Measurements from ENCODE around the gene VPS13D. TPM values are rescaled to one million over a fixed set of nuclear protein-coding genes. Genes with fewer than 3 reads are reported as not detected.
A peak's percentile ranks its signal among the peaks of the same experiment; 100 is the strongest.

VPS13D gene
- total RNA-seq, 4 donors from 2014 or later: 42.5 to 103 (median 59.8) TPM

GRCh38 chr1:12245733-12246132, 15.9 kb downstream of the VPS13D start:
- TF ChIP-seq POLR2A (IDR thresholded peaks at IDR 0.05): no peak
- TF ChIP-seq CTCF (IDR thresholded peaks at IDR 0.05): no peak
- H3K9me3 ChIP-seq: no peaks in the 10 kb centered on the region
- H3K27me3 ChIP-seq: no peaks in the 10 kb centered on the region
- peaks cover 5 to 100% (median 19%) of the 10 kb centered on the region in 3 donors for H3K36me3 ChIP-seq
- H3K4me3 ChIP-seq: no peak overlapping the region
- H3K27ac ChIP-seq: peak overlapping the region; percentile 28 to 83 (median 72)
- DNase-seq: no peak
- intact Hi-C loops (cut with DNase I): no loop called here
- H3K4me1 ChIP-seq: peaks cover 0 to 34% (median 10%) of the 10 kb centered on the region in 3 donors

GRCh38 chr1:12246584-12246983, 16.8 kb downstream of the VPS13D start:
- intact Hi-C loops (cut with DNase I): no loop called here
- Histone ChIP-seq H3K27ac (peak overlapping the region in 2 of 4 donors; percentile 80 to 83), H3K27me3 (no peaks in the 10 kb centered on the region), H3K36me3 (peaks cover 5 to 100% (median 26%) of the 10 kb centered on the region in 3 donors), H3K4me1 (peaks cover 0 to 34% (median 10%) of the 10 kb centered on the region in 3 donors), H3K4me3 (no peak overlapping the region), H3K9me3 (no peaks in the 10 kb centered on the region)
- 86 to 88% methylated on average over 6 of the region's 6 CpGs for WGBS, 2 donors
- no peak for DNase-seq
- TF ChIP-seq POLR2A (IDR thresholded peaks at IDR 0.05) (no peak), CTCF (IDR thresholded peaks at IDR 0.05) (no peak)

- H3K4me3 ChIP-seq: no peak overlapping the region
- no peak for DNase-seq
- TF ChIP-seq CTCF (IDR thresholded peaks at IDR 0.05) (no peak), POLR2A (IDR thresholded peaks at IDR 0.05) (no peak)
- no peaks in the 10 kb centered on the region for H3K9me3 ChIP-seq
- intact Hi-C loops (cut with DNase I): no loop called here
- H3K4me1 ChIP-seq: peaks cover 0 to 24% (median 7%) of the 10 kb centered on the region in 3 donors
- H3K27ac ChIP-seq: no peak overlapping the region
- peaks cover 5 to 100% (median 34%) of the 10 kb centered on the region in 3 donors for H3K36me3 ChIP-seq
- WGBS, 2 donors: 83 to 100% methylated on average over 1 of the region's 1 CpG
- no peaks in the 10 kb centered on the region for H3K27me3 ChIP-seq
Observed at GRCh38 chr1:12249181-12249580, 19.4 kb downstream of the VPS13D start.

GRCh38 chr1:12249748-12250147, 19.9 kb downstream of the VPS13D start:
- Histone ChIP-seq H3K4me1 (peaks cover 0 to 23% (median 7%) of the 10 kb centered on the region in 3 donors), H3K27ac (no peak overlapping the region), H3K27me3 (no peaks in the 10 kb centered on the region), H3K36me3 (peaks cover 5 to 100% (median 40%) of the 10 kb centered on the region in 3 donors), H3K4me3 (no peak overlapping the region), H3K9me3 (no peaks in the 10 kb centered on the region)
- intact Hi-C loops (cut with DNase I): no loop called here
- WGBS, 2 donors: 80 to 90% methylated on average over 5 of the region's 6 CpGs
- no peak for DNase-seq
- TF ChIP-seq POLR2A (IDR thresholded peaks at IDR 0.05) (no peak), CTCF (IDR thresholded peaks at IDR 0.05) (no peak)

GRCh38 chr1:12251442-12251841, 21.6 kb downstream of the VPS13D start:
- Histone ChIP-seq H3K4me3 (no peak overlapping the region), H3K36me3 (peaks cover 10 to 100% (median 51%) of the 10 kb centered on the region in 3 donors), H3K4me1 (peaks cover 0 to 10% (median 0%) of the 10 kb centered on the region in 3 donors), H3K27me3 (no peaks in the 10 kb centered on the region), H3K9me3 (no peaks in the 10 kb centered on the region), H3K27ac (no peak overlapping the region)
- WGBS, 2 donors: 75 to 81% methylated on average over 5 of the region's 5 CpGs
- TF ChIP-seq POLR2A (IDR thresholded peaks at IDR 0.05) (no peak), CTCF (IDR thresholded peaks at IDR 0.05) (no peak)
- DNase-seq: no peak
- intact Hi-C loops (cut with DNase I): no loop called here

Measured in esophagus squamous epithelium (tissue), 5 donors.